K562 (cell line): Measurements from ENCODE around the gene ANKZF1. TPM values are rescaled to one million over a fixed set of nuclear protein-coding genes. Genes with fewer than 3 reads are reported as not detected.
A peak's percentile ranks its signal among the peaks of the same experiment; 100 is the strongest.

Source experiments
- ATAC-seq: fragments of 200-7000 bp; cut with Tn5 transposase; 3 replicates; pipeline ENCODE4 v1.9.1; 2020; ENCODE audit warnings: moderate library complexity
- BruUV-seq: library from RNA; stranded (reverse); fragments of 400-500 nt; replicated peaks from 2 replicates; lab custom pipeline; 2021; lab: Mats Ljungman, UMichigan
- CTCF ChIA-PET: fragments of 300-600 bp; formaldehyde crosslinking; extraction: SDS; loops from one replicate; lab custom pipeline; 2021; ENCODE audit warnings: low intra/inter-chr PET ratio; lab: Yijun Ruan, JAX
- POLR2A ChIA-PET: fragments of 300-600, 350-650 bp; sonication (Branson Sonifier 250); formaldehyde crosslinking; extraction: SDS; loops from one replicate; lab custom pipeline; 2021; ENCODE audit warnings: antibody characterized with exemption, inconsistent platforms; lab: Yijun Ruan, JAX
- DNase-seq, 4 experiments: peaks; one replicate each; pipeline versions ENCODE4 v3.0.0 to v3.0.0-alpha.2; 2011 to 2018; ENCODE audit warnings: low spot score in 3 of 4, mixed read lengths in 3 of 4; ENCODE audit errors: extremely low read depth in 1 of 4
- FAIRE-seq: peaks from 2 replicates; lab custom pipeline; 2011; peaks lifted over from hg19 to GRCh38; lab: Jason Lieb, UNC
- H2AFZ ChIP-seq: 2 replicates; pipeline ENCODE4 v1.6.0; 2011; ENCODE audit warnings: low read depth, low read length, control low read depth, inconsistent platforms
- H3K27ac ChIP-seq: fragments of 200-600 bp; 3 replicates; pipeline ENCODE4 v1.8.0; 2011; ENCODE audit warnings: low read depth, mild to moderate bottlenecking, control low read depth, inconsistent platforms, low read length, moderate library complexity, mixed read lengths; ENCODE audit errors: extremely low read depth
- H3K27me3 ChIP-seq, 2 experiments: fragments of 300-600 bp in 1 of 2; 2 replicates in 1 of 2; 3 replicates in 1 of 2; pipeline versions ENCODE4 v1.6.0 to v1.8.0; 2011; ENCODE audit warnings: inconsistent platforms in 2 of 2, low read length in 2 of 2, mild to moderate bottlenecking in 1 of 2, mixed read lengths in 1 of 2, moderate library complexity in 1 of 2; ENCODE audit not compliant: control insufficient read depth in 2 of 2, insufficient read depth in 2 of 2
- H3K36me3 ChIP-seq: fragments of 300-600 bp; 3 replicates; pipeline ENCODE4 v1.8.0; 2011; ENCODE audit warnings: mild to moderate bottlenecking, low read length, inconsistent platforms; ENCODE audit not compliant: control insufficient read depth, insufficient read depth
- H3K4me1 ChIP-seq, 2 experiments: fragments of 200-600 bp in 1 of 2; replicated peaks in 1 of 2; 2 replicates in 1 of 2; 3 replicates in 1 of 2; pipeline versions ENCODE4 v1.5.1 to v1.8.0; 2011; ENCODE audit warnings: inconsistent platforms in 2 of 2, low read length in 2 of 2, mild to moderate bottlenecking in 1 of 2, mixed read lengths in 1 of 2, moderate library complexity in 1 of 2; ENCODE audit not compliant: control insufficient read depth in 2 of 2, insufficient read depth in 2 of 2
- H3K4me2 ChIP-seq: 2 replicates; pipeline ENCODE4 v1.6.1; 2011; ENCODE audit warnings: low read length, control low read depth, inconsistent platforms, mixed read lengths; ENCODE audit not compliant: insufficient read depth
- H3K4me3 ChIP-seq: fragments of 200-600 bp; sonication (generic), shearing (Covaris generic); 2 replicates; pipeline ENCODE4 v1.5.1; 2016; ENCODE audit warnings: control low read depth, inconsistent platforms
- H3K79me2 ChIP-seq: fragments of 200-600 bp; 3 replicates; pipeline ENCODE4 v1.8.0; 2011; ENCODE audit warnings: low read length, inconsistent platforms; ENCODE audit not compliant: control insufficient read depth, insufficient read depth
- H3K9ac ChIP-seq, 2 experiments: 2 replicates each; pipeline versions ENCODE4 v1.6.0 to v1.6.1; 2011; ENCODE audit warnings: low read depth in 2 of 2, low read length in 2 of 2, control low read depth in 1 of 2, inconsistent platforms in 1 of 2, mild to moderate bottlenecking in 1 of 2, mixed read lengths in 1 of 2; ENCODE audit not compliant: insufficient read depth in 1 of 2
- H3K9me1 ChIP-seq: one replicate; pipeline ENCODE4 v1.6.0; 2011; ENCODE audit warnings: inconsistent platforms, mild to moderate bottlenecking, low read length, moderate library complexity; ENCODE audit not compliant: control insufficient read depth, insufficient read depth
- H3K9me3 ChIP-seq: replicated peaks from 2 replicates; pipeline ENCODE4 v1.5.1; 2011; ENCODE audit warnings: low read depth, low read length, inconsistent platforms; ENCODE audit not compliant: control insufficient read depth, insufficient read depth
- H4K20me1 ChIP-seq: replicated peaks from 2 replicates; pipeline ENCODE4 v1.6.1; 2011; ENCODE audit warnings: low read length, inconsistent platforms, mixed read lengths; ENCODE audit not compliant: control insufficient read depth, insufficient read depth
- BDP1 ChIP-seq: IDR thresholded peaks from 3 replicates; pipeline ENCODE4 v1.6.1; 2011; ENCODE audit not compliant: insufficient read length, insufficient read depth
- CBX8 ChIP-seq: fragments of 200-600 bp; sonication (generic); IDR thresholded peaks from 2 replicates; pipeline ENCODE4 v1.6.1; 2012; ENCODE audit warnings: borderline replicate concordance, mixed run types, low read depth, mild to moderate bottlenecking, moderate library complexity, mixed read lengths, low read length, control low read depth, inconsistent platforms; ENCODE audit not compliant: poor library complexity, severe bottlenecking; ENCODE audit errors: extremely low read depth
- CREBBP ChIP-seq: IDR thresholded peaks from one replicate; pipeline ENCODE4 v1.6.1; 2012; ENCODE audit warnings: low read depth, mild to moderate bottlenecking, control low read depth, inconsistent platforms, low read length
- HDAC6 ChIP-seq: IDR thresholded peaks from 2 replicates; pipeline ENCODE4 v1.6.1; 2012; ENCODE audit warnings: low read depth, mild to moderate bottlenecking, control low read depth, inconsistent platforms, low read length, moderate library complexity
- ILF3 ChIP-seq: fragments of 450-650 bp; IDR thresholded peaks from 2 replicates; pipeline ENCODE4 v1.6.1; 2018; ENCODE audit warnings: antibody characterized with exemption, mild to moderate bottlenecking, moderate library complexity, borderline replicate concordance
- KDM5B ChIP-seq: fragments of 200-600 bp; sonication (generic); IDR thresholded peaks from 2 replicates; pipeline ENCODE4 v1.6.1; 2012; ENCODE audit warnings: low read depth, mild to moderate bottlenecking, moderate library complexity, low read length, control low read depth, inconsistent platforms; ENCODE audit not compliant: insufficient replicate concordance
- MEIS2 ChIP-seq: fragments of 450-650 bp; IDR thresholded peaks from 2 replicates; pipeline ENCODE4 v1.6.1; 2014; ENCODE audit warnings: mild to moderate bottlenecking; ENCODE audit not compliant: partially characterized antibody
- MIER1 ChIP-seq: fragments of 450-650 bp; IDR thresholded peaks from 2 replicates; pipeline ENCODE4 v1.6.1; 2016; ENCODE audit warnings: antibody characterized with exemption, mild to moderate bottlenecking, low read depth
- MTA3 ChIP-seq: fragments of 450-650 bp; formaldehyde crosslinking; IDR thresholded peaks from 2 replicates; pipeline ENCODE4 v1.6.1; 2017; ENCODE audit warnings: mild to moderate bottlenecking, borderline replicate concordance
- PHTF2 ChIP-seq: fragments of 250-450 bp; sonication (Bioruptor Pico); IDR thresholded peaks from 2 replicates; pipeline ENCODE4 v1.5.0; 2021; ENCODE audit warnings: mild to moderate bottlenecking
- RB1 ChIP-seq: fragments of 450-650 bp; IDR thresholded peaks from 2 replicates; pipeline ENCODE4 v1.6.1; 2017; ENCODE audit warnings: low read depth, mild to moderate bottlenecking
- RBM17 ChIP-seq: fragments of 200-400 bp; formaldehyde crosslinking; IDR thresholded peaks from 2 replicates; pipeline ENCODE4 v1.6.1; 2017; ENCODE audit warnings: low read depth, mild to moderate bottlenecking, low read length, borderline replicate concordance
- XRCC5 ChIP-seq: fragments of 200-400 bp; formaldehyde crosslinking; IDR thresholded peaks from 2 replicates; pipeline ENCODE4 v1.6.1; 2017; ENCODE audit warnings: low read depth, mild to moderate bottlenecking, low read length
- ZBTB7A ChIP-seq: IDR thresholded peaks from 2 replicates; pipeline ENCODE4 v1.6.1; 2011; ENCODE audit warnings: low read depth, mild to moderate bottlenecking, low read length, moderate library complexity, borderline replicate concordance; ENCODE audit not compliant: control insufficient read depth
- ZFP30 ChIP-seq: fragments of 250-450 bp; sonication (Bioruptor Pico); IDR thresholded peaks from 2 replicates; pipeline ENCODE4 v1.8.0; 2022; ENCODE audit warnings: moderate library complexity, mild to moderate bottlenecking, inconsistent platforms, borderline replicate concordance
- ZNF24 ChIP-seq: fragments of 450-650 bp; IDR thresholded peaks from 2 replicates; pipeline ENCODE4 v1.6.1; 2016
- ZNF3 ChIP-seq: fragments of 250-450 bp; sonication (Bioruptor Pico); IDR thresholded peaks from 2 replicates; pipeline ENCODE4 v1.5.0; 2021; ENCODE audit warnings: mild to moderate bottlenecking, moderate library complexity
- ZSCAN29 ChIP-seq: fragments of 450-650 bp; IDR thresholded peaks from 2 replicates; pipeline ENCODE4 v1.6.1; 2017
- WGBS: fragments of 100-300 bp; shearing (Covaris generic); methylation state at CpG from one replicate; pipeline ENCODE4 v1.1.6; 2016; ENCODE audit warnings: low coverage, mixed read lengths; ENCODE audit not compliant: insufficient coverage; ENCODE audit errors: missing lambda C conversion rate; 5-methylcytosine and 5-hydroxymethylcytosine counted together
- in situ Hi-C: fragments of 300-500 bp; cut with MboI; formaldehyde crosslinking; loops from 4 replicates; pipeline ENCODE4 v1.15.0; 2018; ENCODE audit warnings: inconsistent platforms, mixed read lengths
- intact Hi-C: fragments of 100-400 bp; cut with micrococcal nuclease; formaldehyde crosslinking; loops from 2 replicates; pipeline ENCODE4 v1.14.2; 2022
- polyA plus RNA-seq, 8 experiments: library from polyadenylated mRNA; depleted of rRNA in 4 of 8; stranded (reverse) in 5 of 8; unstranded in 3 of 8; fragments of >200 nt; fragmentation: Nextera tagmentation in 2 of 8; fragmentation: Illumina TruSeq in 1 of 8; extraction: Ambion mirVana in 2 of 8; extraction: Trizol in 1 of 8; gene quantifications; 2 replicates each; pipeline versions ENCODE4 v1.2.1 to v1.2.3, GENCODE V29; 2011 to 2014; ENCODE audit warnings: inconsistent platforms in 1 of 8, missing spikeins in 1 of 8
- total RNA-seq, 7 experiments: library from RNA; depleted of rRNA in 6 of 7; stranded (reverse); fragments of >200 nt in 6 of 7; fragmentation: Illumina TruSeq in 2 of 7; extraction: Trizol in 2 of 7; gene quantifications; 2 replicates each; pipeline versions ENCODE4 v1.2.1 to v1.2.3, GENCODE V29; 2011 to 2021; ENCODE audit warnings: low replicate concordance in 1 of 7
- TF ChIP-seq, protein P1 (sequence below): fragments of 200-800 bp; sonication (Bioruptor generic); IDR thresholded peaks from 2 replicates; pipeline ENCODE4 v1.6.1; 2017; ENCODE audit warnings: missing genetic modification characterization, missing compliant biosample characterization

ANKZF1 gene
- total and polyA plus RNA-seq, 9 of the 15 experiments (the other 6 are each of a cell fraction or from before 2014, with no cell fraction given) = 3.1 to 60.6 (median 31.0) TPM

DNA sequence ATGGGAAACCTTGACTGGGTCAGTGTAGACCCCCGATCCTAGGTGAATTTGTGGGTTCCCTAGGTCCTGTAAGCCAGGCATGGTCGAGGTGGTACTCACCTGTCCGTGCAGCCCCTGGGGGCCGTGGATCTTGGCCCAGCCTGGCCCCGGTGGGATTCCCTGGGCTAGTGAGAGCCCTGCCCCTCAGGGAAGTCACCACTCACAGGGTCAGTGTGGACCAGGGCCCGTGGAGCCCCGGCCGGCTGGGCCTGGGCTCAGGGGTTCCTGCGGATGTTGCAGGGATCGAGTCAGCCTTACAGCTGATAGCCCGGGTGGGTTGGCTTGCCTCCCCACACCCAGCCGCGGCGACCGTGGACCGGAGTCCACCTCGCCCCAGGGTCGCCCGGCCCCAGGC is 698 bp upstream of the ANKZF1 start:
- TF ChIP-seq PHTF2 (CRISPR knock-in tag) = no peak
- TF ChIP-seq MEIS2 = no peak
- no peak for TF ChIP-seq ZBTB7A
- no peak for TF ChIP-seq BDP1
- no peak for TF ChIP-seq ILF3
- no peak for TF ChIP-seq XRCC5
- TF ChIP-seq, protein P1, sequence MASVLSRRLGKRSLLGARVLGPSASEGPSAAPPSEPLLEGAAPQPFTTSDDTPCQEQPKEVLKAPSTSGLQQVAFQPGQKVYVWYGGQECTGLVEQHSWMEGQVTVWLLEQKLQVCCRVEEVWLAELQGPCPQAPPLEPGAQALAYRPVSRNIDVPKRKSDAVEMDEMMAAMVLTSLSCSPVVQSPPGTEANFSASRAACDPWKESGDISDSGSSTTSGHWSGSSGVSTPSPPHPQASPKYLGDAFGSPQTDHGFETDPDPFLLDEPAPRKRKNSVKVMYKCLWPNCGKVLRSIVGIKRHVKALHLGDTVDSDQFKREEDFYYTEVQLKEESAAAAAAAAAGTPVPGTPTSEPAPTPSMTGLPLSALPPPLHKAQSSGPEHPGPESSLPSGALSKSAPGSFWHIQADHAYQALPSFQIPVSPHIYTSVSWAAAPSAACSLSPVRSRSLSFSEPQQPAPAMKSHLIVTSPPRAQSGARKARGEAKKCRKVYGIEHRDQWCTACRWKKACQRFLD = no peak
- no peak for TF ChIP-seq HDAC6
- 0 out of 2 replicates have a peak, but pooled peaks have one; percentile 15 for TF ChIP-seq RB1
- TF ChIP-seq ZSCAN29 = peak; percentile 86
- no peak for TF ChIP-seq ZNF3
- no peak for TF ChIP-seq CREBBP
- no peak for TF ChIP-seq CBX8
- peak; percentile 2 for TF ChIP-seq KDM5B
- TF ChIP-seq MIER1 = no peak
- no peak for TF ChIP-seq ZNF24
- no peak for TF ChIP-seq RBM17
- TF ChIP-seq MTA3 = no peak
- TF ChIP-seq ZFP30 (CRISPR knock-in tag) = no peak
- ChIA-PET POLR2A (interaction anchor here (0.6 to 2.1 kb wide), 6 partner anchors 9 to 60 kb away, joined by 3 to 12 read pairs (median 12); partner anchors contain the start of genes ABCB6, GLB1L and STK16), CTCF (no interaction called here)
- peak overlapping the region; percentile 98 for H3K4me2 ChIP-seq
- intact Hi-C loops = loop anchor here (1.0 to 5.0 kb wide), 4 partner anchors 11 to 68 kb away; partner anchors contain the start of genes ABCB6, GLB1L, STK16 and ZFAND2B
- in situ Hi-C loops = no loop called here
- H3K4me1 ChIP-seq = peaks cover 13 to 16% of the 10 kb centered on the region in 2 experiments; a peak in 4 of 5 replicates
- no peak for DNase-seq
- BruUV-seq = no TSS peak
- no peaks in the 10 kb centered on the region for H3K9me1 ChIP-seq
- peak overlapping the region; percentile 90 for H3K27ac ChIP-seq
- H3K27me3 ChIP-seq = no peaks in the 10 kb centered on the region
- 1% methylated on average over 13 of the region's 19 CpGs for WGBS
- H3K36me3 ChIP-seq = peaks cover 61% of the 10 kb centered on the region
- peak; percentile 52 for ATAC-seq
- no peaks in the 10 kb centered on the region for H4K20me1 ChIP-seq
- no peaks in the 10 kb centered on the region for H3K9me3 ChIP-seq
- H2AFZ ChIP-seq = peak overlapping the region; percentile 91
- peaks cover 52% of the 10 kb centered on the region for H3K79me2 ChIP-seq
- peak overlapping the region; percentile 96 to 97 for H3K9ac ChIP-seq
- peak overlapping the region; percentile 90 for H3K4me3 ChIP-seq
- no peak for FAIRE-seq
